NCI-H748 (cell line): Measurements from ENCODE around the gene DDI1.
"Not testable (repeated sequence)": the region's sequence is repeated elsewhere in the genome, so short reads cannot be mapped to it uniquely, and the experiment has no call there.

Experiments used
- DNase-seq: peaks from one replicate; lab custom pipeline; 2025; ENCODE audit not compliant: unreplicated experiment; lab: John Stamatoyannopoulos, UW

DDI1 gene

GRCh38 chr11:104036995-104037394 lies 555 bp downstream of the DDI1 start:
- DNase-seq: no peak

- DNase-seq: no peak
Observed at GRCh38 chr11:104041792-104042191, 5.4 kb downstream of the DDI1 start.

GRCh38 chr11:104043142-104043541 lies 6.7 kb downstream of the DDI1 start:
- DNase-seq: no peak

- DNase-seq: no peak
Observed at GRCh38 chr11:104043678-104044239, 7.3 kb downstream of the DDI1 start.

- no peak for DNase-seq
Observed at GRCh38 chr11:104046331-104046730, 9.9 kb downstream of the DDI1 start.

- DNase-seq: not testable (repeated sequence)
Observed at GRCh38 chr11:104046858-104047257, 10.4 kb downstream of the DDI1 start.

GRCh38 chr11:104049116-104049515 lies 12.7 kb downstream of the DDI1 start:
- no peak for DNase-seq

- DNase-seq: no peak
Observed at GRCh38 chr11:104051778-104052177, 15.3 kb downstream of the DDI1 start.

- no peak for DNase-seq
Observed at GRCh38 chr11:104053743-104054478, 17.5 kb downstream of the DDI1 start.

- no peak for DNase-seq
Observed at GRCh38 chr11:104054911-104055529, 18.6 kb downstream of the DDI1 start.

GRCh38 chr11:104055596-104055995 lies 19.2 kb downstream of the DDI1 start:
- DNase-seq: no peak

GRCh38 chr11:104057908-104058307 lies 21.5 kb downstream of the DDI1 start:
- DNase-seq: no peak

GRCh38 chr11:104058680-104059079 lies 22.2 kb downstream of the DDI1 start:
- no peak for DNase-seq

- no peak for DNase-seq
Observed at GRCh38 chr11:104060004-104060794, 23.8 kb downstream of the DDI1 start.

GRCh38 chr11:104060820-104061219 lies 24.4 kb downstream of the DDI1 start:
- DNase-seq: no peak

- no peak for DNase-seq
Observed at GRCh38 chr11:104061853-104062521, 25.5 kb downstream of the DDI1 start.

GRCh38 chr11:104064034-104064630 lies 27.7 kb downstream of the DDI1 start:
- DNase-seq: no peak

GRCh38 chr11:104067534-104067933 lies 31.1 kb downstream of the DDI1 start:
- no peak for DNase-seq

- no peak for DNase-seq
Observed at GRCh38 chr11:104073950-104074705, 37.7 kb downstream of the DDI1 start.

- no peak for DNase-seq
Observed at GRCh38 chr11:104075091-104075490, 38.7 kb downstream of the DDI1 start.
